Neural progenitor cell (in vitro differentiated cells): ENCODE measurements around the gene PHACTR1. TPM values are rescaled to one million over a fixed set of nuclear protein-coding genes. Genes with fewer than 3 reads are reported as not detected.

ENCODE experiments used
- DNase-seq: peaks from one replicate; pipeline ENCODE4 v3.0.0-alpha.2; 2016; ENCODE audit warnings: low spot score
- H2AFZ ChIP-seq: fragments of 200-600 bp; sonication (generic); replicated peaks from 2 replicates; pipeline ENCODE4 v1.6.1; 2016; ENCODE audit warnings: antibody characterized with exemption
- H3F3A ChIP-seq: fragments of 200-600 bp; sonication (generic); 2 replicates; pipeline ENCODE4 v1.6.1; 2016; ENCODE audit warnings: antibody characterized with exemption, low read depth
- H3K27ac ChIP-seq: fragments of 200-600 bp; sonication (generic); 2 replicates; pipeline ENCODE4 v1.5.1; 2016; ENCODE audit warnings: mild to moderate bottlenecking
- H3K27me3 ChIP-seq: fragments of 200-600 bp; sonication (generic); 2 replicates; pipeline ENCODE4 v1.6.1; 2016; ENCODE audit warnings: mild to moderate bottlenecking, moderate library complexity
- H3K36me3 ChIP-seq: fragments of 200-600 bp; sonication (generic); 2 replicates; pipeline ENCODE4 v1.5.1; 2016
- H3K4me1 ChIP-seq: fragments of 200-600 bp; sonication (generic); 2 replicates; pipeline ENCODE4 v1.6.1; 2016; ENCODE audit warnings: mixed run types
- H3K4me2 ChIP-seq: fragments of 200-600 bp; sonication (generic); 2 replicates; pipeline ENCODE4 v1.6.1; 2016
- H3K4me3 ChIP-seq: fragments of 200-600 bp; sonication (generic); 2 replicates; pipeline ENCODE4 v1.5.1; 2016
- H3K79me2 ChIP-seq: fragments of 200-600 bp; sonication (generic); 2 replicates; pipeline ENCODE4 v1.6.1; 2016; ENCODE audit warnings: low read depth
- H3K9ac ChIP-seq: fragments of 200-600 bp; sonication (generic); 2 replicates; pipeline ENCODE4 v1.6.1; 2016
- H3K9me3 ChIP-seq: fragments of 200-600 bp; sonication (generic); 2 replicates; pipeline ENCODE4 v1.5.1; 2016; ENCODE audit warnings: low read depth
- H4K20me1 ChIP-seq: fragments of 200-600 bp; sonication (generic); 2 replicates; pipeline ENCODE4 v1.6.1; 2016; ENCODE audit warnings: low read depth
- H3K27ac Mint-ChIP-seq: 3 replicates; pipeline ENCODE4 v1.8.0; 2021; ENCODE audit warnings: mixed read lengths
- H3K27me3 Mint-ChIP-seq: 2 replicates; pipeline ENCODE4 v1.8.0; 2022; ENCODE audit warnings: low read depth, mild to moderate bottlenecking, inconsistent platforms, moderate library complexity, mixed read lengths; ENCODE audit not compliant: insufficient read depth
- H3K36me3 Mint-ChIP-seq: 3 replicates; pipeline ENCODE4 v1.8.0; 2021; ENCODE audit warnings: mixed read lengths
- H3K4me1 Mint-ChIP-seq: 3 replicates; pipeline ENCODE4 v1.8.0; 2021; ENCODE audit warnings: mixed read lengths
- H3K4me3 Mint-ChIP-seq: 3 replicates; pipeline ENCODE4 v1.8.0; 2021; ENCODE audit warnings: mild to moderate bottlenecking, moderate library complexity, mixed read lengths
- H3K9me3 Mint-ChIP-seq: 3 replicates; pipeline ENCODE4 v1.8.0; 2020; ENCODE audit warnings: mixed read lengths
- EZH2 ChIP-seq: fragments of 200-600 bp; sonication (generic); IDR thresholded peaks from 2 replicates; pipeline ENCODE4 v1.6.1; 2017; ENCODE audit warnings: antibody characterized with exemption, mild to moderate bottlenecking, moderate library complexity
- EZH2phosphoT487 ChIP-seq: fragments of 200-600 bp; sonication (generic); IDR thresholded peaks from 2 replicates; pipeline ENCODE4 v1.6.1; 2017; ENCODE audit warnings: antibody characterized with exemption
- total RNA-seq: library from RNA; depleted of rRNA; stranded (reverse); fragments of >200 nt; gene quantifications from 2 replicates; pipeline ENCODE4 v1.2.3, GENCODE V29; 2015; ENCODE audit warnings: low replicate concordance
- TF ChIP-seq, protein P1 (sequence below): fragments of 200-600 bp; sonication (generic); IDR thresholded peaks from 2 replicates; pipeline ENCODE4 v1.5.1; 2017; ENCODE audit warnings: antibody characterized with exemption, mild to moderate bottlenecking

PHACTR1 gene
- total RNA-seq, 1 donor from 2014 or later, result 2.4 TPM

DNA sequence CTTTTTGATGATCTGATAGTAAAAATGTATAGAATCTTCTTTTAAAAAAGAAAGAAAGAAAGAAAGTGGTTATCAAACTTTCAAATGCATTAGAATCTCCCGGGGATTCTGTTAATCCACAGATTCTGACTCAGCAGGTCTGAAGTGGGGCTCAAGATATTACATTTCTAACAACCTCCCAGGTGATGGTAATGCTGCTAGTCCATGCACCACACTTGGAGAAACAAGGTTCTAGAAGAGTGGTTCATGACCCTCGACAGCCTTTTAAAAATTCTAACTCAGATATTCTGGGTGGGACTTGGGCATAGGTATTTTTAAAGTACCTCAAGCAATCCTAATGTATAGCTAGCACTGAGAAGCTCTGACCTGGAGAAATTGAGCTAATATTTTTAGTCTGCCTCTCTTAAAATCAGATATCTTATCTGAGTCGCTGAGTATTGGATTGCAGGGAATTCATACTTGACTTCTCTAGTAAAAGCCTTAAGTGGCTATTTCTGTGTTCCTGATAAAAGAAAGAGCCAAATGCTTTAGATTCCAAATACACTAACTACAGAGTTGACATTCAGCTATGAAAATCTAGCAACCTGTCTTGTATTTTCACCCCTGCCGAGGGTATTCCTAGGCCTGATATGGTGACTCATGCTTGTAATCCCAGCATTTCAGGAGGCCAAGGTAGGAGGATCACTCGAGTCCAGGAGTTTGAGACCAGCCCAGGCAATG is 252.4 kb downstream of the PHACTR1 start:
- H3K79me2 ChIP-seq, result no peaks in the 10 kb centered on the region
- Mint-ChIP-seq H3K27me3 (no peaks in the 10 kb centered on the region), H3K27ac (no peak overlapping the region), H3K9me3 (no peaks in the 10 kb centered on the region), H3K36me3 (no peaks in the 10 kb centered on the region), H3K4me1 (peaks cover 4% of the 10 kb centered on the region), H3K4me3 (no peak overlapping the region)
- no peak overlapping the region for H3K9ac ChIP-seq
- no peaks in the 10 kb centered on the region for H3F3A ChIP-seq
- no peak for DNase-seq
- H3K36me3 ChIP-seq, result no peaks in the 10 kb centered on the region
- H3K27ac ChIP-seq, result no peak overlapping the region
- H3K27me3 ChIP-seq, result no peaks in the 10 kb centered on the region
- no peaks in the 10 kb centered on the region for H3K9me3 ChIP-seq
- H3K4me1 ChIP-seq, result no peaks in the 10 kb centered on the region
- H3K4me2 ChIP-seq, result no peak overlapping the region
- no peak overlapping the region for H2AFZ ChIP-seq
- no peaks in the 10 kb centered on the region for H4K20me1 ChIP-seq
- TF ChIP-seq, protein P1, sequence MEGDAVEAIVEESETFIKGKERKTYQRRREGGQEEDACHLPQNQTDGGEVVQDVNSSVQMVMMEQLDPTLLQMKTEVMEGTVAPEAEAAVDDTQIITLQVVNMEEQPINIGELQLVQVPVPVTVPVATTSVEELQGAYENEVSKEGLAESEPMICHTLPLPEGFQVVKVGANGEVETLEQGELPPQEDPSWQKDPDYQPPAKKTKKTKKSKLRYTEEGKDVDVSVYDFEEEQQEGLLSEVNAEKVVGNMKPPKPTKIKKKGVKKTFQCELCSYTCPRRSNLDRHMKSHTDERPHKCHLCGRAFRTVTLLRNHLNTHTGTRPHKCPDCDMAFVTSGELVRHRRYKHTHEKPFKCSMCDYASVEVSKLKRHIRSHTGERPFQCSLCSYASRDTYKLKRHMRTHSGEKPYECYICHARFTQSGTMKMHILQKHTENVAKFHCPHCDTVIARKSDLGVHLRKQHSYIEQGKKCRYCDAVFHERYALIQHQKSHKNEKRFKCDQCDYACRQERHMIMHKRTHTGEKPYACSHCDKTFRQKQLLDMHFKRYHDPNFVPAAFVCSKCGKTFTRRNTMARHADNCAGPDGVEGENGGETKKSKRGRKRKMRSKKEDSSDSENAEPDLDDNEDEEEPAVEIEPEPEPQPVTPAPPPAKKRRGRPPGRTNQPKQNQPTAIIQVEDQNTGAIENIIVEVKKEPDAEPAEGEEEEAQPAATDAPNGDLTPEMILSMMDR, result no peak
- TF ChIP-seq EZH2phosphoT487, result no peak
- no peak for TF ChIP-seq EZH2
- H3K4me3 ChIP-seq, result no peak overlapping the region

GRCh38 chr6:12969966-12970365 is 253.4 kb downstream of the PHACTR1 start:
- Mint-ChIP-seq H3K36me3 (no peaks in the 10 kb centered on the region), H3K9me3 (no peaks in the 10 kb centered on the region), H3K4me3 (no peak overlapping the region), H3K27ac (no peak overlapping the region), H3K4me1 (peaks cover 4% of the 10 kb centered on the region), H3K27me3 (no peaks in the 10 kb centered on the region)
- Histone ChIP-seq H3K79me2 (no peaks in the 10 kb centered on the region), H3K27me3 (no peaks in the 10 kb centered on the region), H3K4me1 (no peaks in the 10 kb centered on the region), H3K4me3 (no peak overlapping the region), H3K4me2 (no peak overlapping the region), H4K20me1 (no peaks in the 10 kb centered on the region), H3K27ac (no peak overlapping the region), H3K9ac (no peak overlapping the region), H3F3A (no peaks in the 10 kb centered on the region), H3K9me3 (no peaks in the 10 kb centered on the region), H3K36me3 (no peaks in the 10 kb centered on the region), H2AFZ (no peak overlapping the region)
- TF ChIP-seq, protein P1, result no peak
- TF ChIP-seq EZH2, result no peak
- no peak for TF ChIP-seq EZH2phosphoT487
- no peak for DNase-seq

DNA sequence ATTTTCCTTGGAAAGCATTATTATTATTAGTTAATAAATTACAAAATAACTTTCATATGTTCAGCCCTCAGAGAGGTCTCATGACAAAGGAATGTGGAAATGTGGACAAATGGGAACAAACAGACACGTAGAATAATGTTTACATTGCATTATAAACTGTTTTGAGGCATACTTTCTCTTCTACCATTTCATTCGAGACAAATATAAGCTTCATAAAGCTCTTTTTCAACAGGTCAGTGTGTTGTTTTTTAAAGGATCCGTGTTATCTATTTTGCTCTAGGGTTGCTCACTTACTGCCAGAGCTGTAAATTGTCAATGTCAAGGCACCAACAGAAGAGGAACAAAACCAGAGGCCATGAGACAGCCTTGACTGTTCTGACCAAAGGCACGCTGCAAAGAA is 256.8 kb downstream of the PHACTR1 start:
- DNase-seq, result no peak
- Histone ChIP-seq H4K20me1 (no peaks in the 10 kb centered on the region), H3K4me2 (no peak overlapping the region), H3K36me3 (no peaks in the 10 kb centered on the region), H3F3A (no peaks in the 10 kb centered on the region), H3K9ac (no peak overlapping the region), H3K27me3 (no peaks in the 10 kb centered on the region), H3K9me3 (no peaks in the 10 kb centered on the region), H3K4me3 (no peak overlapping the region), H3K27ac (no peak overlapping the region), H3K4me1 (no peaks in the 10 kb centered on the region), H3K79me2 (no peaks in the 10 kb centered on the region), H2AFZ (no peak overlapping the region)
- no peaks in the 10 kb centered on the region for H3K9me3 Mint-ChIP-seq
- no peak overlapping the region for H3K4me3 Mint-ChIP-seq
- no peak overlapping the region for H3K27ac Mint-ChIP-seq
- TF ChIP-seq, protein P1, result no peak
- TF ChIP-seq EZH2, result no peak
- TF ChIP-seq EZH2phosphoT487, result no peak
- H3K27me3 Mint-ChIP-seq, result no peaks in the 10 kb centered on the region
- H3K36me3 Mint-ChIP-seq, result no peaks in the 10 kb centered on the region
- H3K4me1 Mint-ChIP-seq, result peaks cover 3% of the 10 kb centered on the region
